PC-9 (cell line): Measurements from ENCODE around the gene CCDC134. TPM values are rescaled to one million over a fixed set of nuclear protein-coding genes. Genes with fewer than 3 reads are reported as not detected.
A peak's percentile ranks its signal among the peaks of the same experiment; 100 is the strongest.

Source experiments
- BruUV-seq: library from RNA; stranded (reverse); fragments of 400-500 nt; replicated peaks from 2 replicates; lab custom pipeline; 2021; lab: Mats Ljungman, UMichigan
- CTCF ChIA-PET: fragments of 300-600 bp; sonication (Branson Sonifier 250); formaldehyde crosslinking; loops from one replicate; lab custom pipeline; 2022; ENCODE audit warnings: antibody characterized with exemption; lab: Charles Lee
- POLR2A ChIA-PET: fragments of 300-600 bp; sonication (Branson Sonifier 250); formaldehyde crosslinking; loops from one replicate; lab custom pipeline; 2022; ENCODE audit warnings: antibody characterized with exemption; ENCODE audit not compliant: unreplicated experiment; lab: Charles Lee
- DNase-seq, 2 experiments: peaks; one replicate each; pipeline versions ENCODE4 v3.0.0 to v3.0.0-alpha.2; 2015 to 2022; ENCODE audit warnings: mixed read lengths in 1 of 2
- H2AFZ ChIP-seq: fragments of 200-600 bp; sonication (generic); 2 replicates; pipeline ENCODE4 v1.8.1; 2017; ENCODE audit warnings: antibody characterized with exemption
- H3F3A ChIP-seq: fragments of 200-600 bp; sonication (generic); 2 replicates; pipeline ENCODE4 v1.8.1; 2017; ENCODE audit warnings: antibody characterized with exemption, mild to moderate bottlenecking, low read depth; ENCODE audit not compliant: insufficient read depth
- H3K27ac ChIP-seq: fragments of 200-600 bp; sonication (generic); 2 replicates; pipeline ENCODE4 v1.6.1; 2016; ENCODE audit warnings: mixed run types
- H3K27me3 ChIP-seq: fragments of 200-600 bp; sonication (generic); 2 replicates; pipeline ENCODE4 v1.6.1; 2016; ENCODE audit warnings: low read depth, mixed run types; ENCODE audit not compliant: insufficient read depth
- H3K36me3 ChIP-seq: fragments of 200-600 bp; sonication (generic); 2 replicates; pipeline ENCODE4 v1.6.1; 2016; ENCODE audit warnings: low read depth, mixed run types
- H3K4me1 ChIP-seq: fragments of 200-600 bp; sonication (generic); replicated peaks from 2 replicates; pipeline ENCODE4 v1.6.1; 2016; ENCODE audit warnings: mixed run types; ENCODE audit not compliant: insufficient read depth
- H3K4me2 ChIP-seq: fragments of 200-600 bp; sonication (generic); 2 replicates; pipeline ENCODE4 v1.6.1; 2017; ENCODE audit warnings: mixed run types
- H3K4me3 ChIP-seq: fragments of 200-600 bp; sonication (generic); 2 replicates; pipeline ENCODE4 v1.6.1; 2016; ENCODE audit warnings: mixed run types
- H3K79me2 ChIP-seq: fragments of 200-600 bp; sonication (generic); 2 replicates; pipeline ENCODE4 v1.6.1; 2017; ENCODE audit warnings: low read depth, mixed run types
- H3K9me2 ChIP-seq: fragments of 200-600 bp; sonication (generic); 2 replicates; pipeline ENCODE4 v1.8.1; 2017; ENCODE audit warnings: mild to moderate bottlenecking; ENCODE audit not compliant: insufficient read depth
- H3K9me3 ChIP-seq: fragments of 200-600 bp; sonication (generic); 2 replicates; pipeline ENCODE4 v1.8.1; 2016; ENCODE audit warnings: low read depth; ENCODE audit not compliant: insufficient read depth
- H4K20me1 ChIP-seq: fragments of 200-600 bp; sonication (generic); 2 replicates; pipeline ENCODE4 v1.8.1; 2017; ENCODE audit not compliant: insufficient read depth
- CTCF ChIP-seq: fragments of 200-600 bp; sonication (generic); conservative IDR thresholded peaks from 2 replicates; pipeline ENCODE4 v1.6.1; 2017; ENCODE audit warnings: mixed run types, antibody characterized with exemption, mild to moderate bottlenecking, moderate library complexity
- EZH2 ChIP-seq: fragments of 200-600 bp; sonication (generic); IDR thresholded peaks from 2 replicates; pipeline ENCODE4 v1.8.0; 2017; ENCODE audit warnings: antibody characterized with exemption, low read depth
- intact Hi-C: fragments of 100-400 bp; cut with micrococcal nuclease; formaldehyde crosslinking; loops from one replicate; pipeline ENCODE4 v1.10.0; 2022; ENCODE audit not compliant: unreplicated experiment
- total RNA-seq: library from RNA; stranded (reverse); gene quantifications from 2 replicates; pipeline ENCODE4 v1.2.3, GENCODE V29; 2021

The CCDC134 gene
- total RNA-seq, 1 experiment from 2014 or later: 29.0 TPM

GRCh38 chr22:41775338-41775737 is 25.1 kb upstream of the CCDC134 start:
- POLR2A ChIA-PET: interaction anchor here (0.5 to 0.6 kb wide), 2 partner anchors 14 to 160 kb away, joined by 3 read pairs; no protein-coding TSS in a partner anchor

GRCh38 chr22:41775976-41776375 is 24.5 kb upstream of the CCDC134 start:
- Histone ChIP-seq H3K4me2 (peak overlapping the region; percentile 39), H3K4me1 (peaks cover 35% of the 10 kb centered on the region), H3K27me3 (no peaks in the 10 kb centered on the region), H3K27ac (no peak overlapping the region), H3F3A (peaks cover 22% of the 10 kb centered on the region; the same call in 1 of the 2 replicates), H3K4me3 (no peak overlapping the region), H3K9me3 (no peaks in the 10 kb centered on the region), H2AFZ (peak overlapping the region; percentile 59; the same call in 1 of the 2 replicates), H3K9me2 (no peaks in the 10 kb centered on the region), H3K79me2 (no peaks in the 10 kb centered on the region), H3K36me3 (no peaks in the 10 kb centered on the region), H4K20me1 (no peaks in the 10 kb centered on the region)
- CTCF ChIA-PET: no interaction called here
- DNase-seq: peak; percentile 9 to 80
- TF ChIP-seq EZH2: no peak
- no peak for TF ChIP-seq CTCF
- POLR2A ChIA-PET: interaction anchor here (0.5 to 0.6 kb wide), 3 partner anchors 72 to 994 kb away, joined by 3 to 4 read pairs (median 3); no protein-coding TSS in a partner anchor
- intact Hi-C loops: no loop called here
- BruUV-seq: no TSS peak

More at GRCh38 chr22:41775338-41775737, 25.1 kb upstream of the CCDC134 start:
- H3K79me2 ChIP-seq: no peaks in the 10 kb centered on the region
- no peaks in the 10 kb centered on the region for H4K20me1 ChIP-seq
- H3K27me3 ChIP-seq: no peaks in the 10 kb centered on the region
- no peak for DNase-seq
- H3K4me3 ChIP-seq: no peak overlapping the region
- H3K36me3 ChIP-seq: no peaks in the 10 kb centered on the region
- no peak overlapping the region for H2AFZ ChIP-seq
- H3K4me2 ChIP-seq: no peak overlapping the region
- BruUV-seq: no TSS peak
- H3K9me3 ChIP-seq: no peaks in the 10 kb centered on the region
- CTCF ChIA-PET: interaction anchor here (0.7 kb wide), 1 partner anchor 14 kb away, joined by 3 read pairs; no protein-coding TSS in a partner anchor
- no peak for TF ChIP-seq CTCF
- no peak for TF ChIP-seq EZH2
- intact Hi-C loops: no loop called here
- H3K27ac ChIP-seq: no peak overlapping the region
- H3F3A ChIP-seq: peaks cover 26% of the 10 kb centered on the region; the same call in 1 of the 2 replicates
- peaks cover 38% of the 10 kb centered on the region for H3K4me1 ChIP-seq
- H3K9me2 ChIP-seq: no peaks in the 10 kb centered on the region

- Histone ChIP-seq H2AFZ (peak overlapping the region; percentile 59; the same call in 1 of the 2 replicates), H3K4me3 (no peak overlapping the region), H3K79me2 (no peaks in the 10 kb centered on the region), H3K9me3 (no peaks in the 10 kb centered on the region), H3K4me2 (peak overlapping the region; percentile 39), H3K27me3 (no peaks in the 10 kb centered on the region), H3K36me3 (no peaks in the 10 kb centered on the region), H4K20me1 (no peaks in the 10 kb centered on the region), H3K27ac (no peak overlapping the region), H3F3A (peaks cover 22% of the 10 kb centered on the region; the same call in 1 of the 2 replicates), H3K4me1 (peaks cover 31% of the 10 kb centered on the region), H3K9me2 (no peaks in the 10 kb centered on the region)
- no peak for DNase-seq
- intact Hi-C loops: no loop called here
- ChIA-PET POLR2A (interaction anchor here (0.5 to 0.6 kb wide), 2 partner anchors 71 to 995 kb away, joined by 3 to 4 read pairs; no protein-coding TSS in a partner anchor), CTCF (interaction anchor here (0.6 kb wide), 1 partner anchor 180 kb away, joined by 7 read pairs; no protein-coding TSS in a partner anchor)
- BruUV-seq: no TSS peak
- no peak for TF ChIP-seq CTCF
- TF ChIP-seq EZH2: no peak
Measured at GRCh38 chr22:41776381-41776780, 24.1 kb upstream of the CCDC134 start.
